Large intestine (tissue), 3 donors: ENCODE results near the gene TLK2. TPM values are rescaled to one million over a fixed set of nuclear protein-coding genes. Genes with fewer than 3 reads are reported as not detected.

Source experiments
- DNase-seq, 2 donors: peaks; one replicate each; pipeline versions ENCODE4 v3.0.0 to v3.0.0-alpha.2; 2013
- H3K27ac ChIP-seq: one replicate; pipeline ENCODE4 v1.5.1; 2013; ENCODE audit warnings: low read length
- H3K27me3 ChIP-seq: 2 replicates; pipeline ENCODE4 v1.6.1; 2013; ENCODE audit warnings: low read length; ENCODE audit not compliant: control insufficient read depth, insufficient read depth
- H3K36me3 ChIP-seq: 2 replicates; pipeline ENCODE4 v1.6.1; 2013; ENCODE audit warnings: low read length; ENCODE audit not compliant: control insufficient read depth, insufficient read depth
- H3K4me1 ChIP-seq: one replicate; pipeline ENCODE4 v1.6.1; 2013; ENCODE audit warnings: low read length; ENCODE audit not compliant: control insufficient read depth, insufficient read depth
- H3K4me3 ChIP-seq: one replicate; pipeline ENCODE4 v1.5.1; 2013; ENCODE audit warnings: low read length
- H3K9me3 ChIP-seq: one replicate; pipeline ENCODE4 v1.6.1; 2013; ENCODE audit warnings: mild to moderate bottlenecking, low read depth, low read length, moderate library complexity; ENCODE audit not compliant: control insufficient read depth
- WGBS: methylation state at CpG from one replicate; pipeline ENCODE4 v1.1.5; 2013; ENCODE audit warnings: low lambda C conversion rate; ENCODE audit not compliant: insufficient coverage; 5-methylcytosine and 5-hydroxymethylcytosine counted together
- polyA plus RNA-seq: library from polyadenylated mRNA; unstranded; fragments of 120-200 nt; gene quantifications from one replicate; pipeline ENCODE4 v1.2.1, GENCODE V29; 2013

TLK2 gene
- polyA plus RNA-seq, 1 donor: 29.8 TPM

DNA sequence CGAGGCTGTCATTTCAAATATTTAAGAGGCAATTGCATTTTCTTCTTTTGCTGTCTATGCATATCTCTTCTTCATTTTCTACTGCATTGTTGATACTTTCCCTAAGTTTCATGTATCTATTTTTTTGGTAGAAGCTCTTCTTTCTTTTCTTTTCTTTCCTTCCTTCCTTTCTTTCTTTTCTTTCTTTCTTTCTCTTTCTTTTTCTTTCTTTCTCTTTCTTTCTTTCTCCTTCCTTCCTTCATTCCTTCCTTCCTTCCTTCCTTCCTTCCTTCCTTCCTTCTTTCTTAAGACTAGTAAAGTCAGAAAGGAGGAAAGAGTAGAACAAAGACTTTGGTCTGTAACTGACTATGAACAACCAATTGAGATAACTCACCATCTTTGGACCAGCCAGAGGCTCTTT is 182.7 kb downstream of the TLK2 start:
- Histone ChIP-seq H3K4me1 (no peaks in the 10 kb centered on the region), H3K9me3 (no peaks in the 10 kb centered on the region), H3K27ac (no peak overlapping the region), H3K4me3 (no peak overlapping the region), H3K27me3 (no peaks in the 10 kb centered on the region), H3K36me3 (no peaks in the 10 kb centered on the region)
- no peak for DNase-seq
- WGBS: 85% methylated on average over 1 of the region's 1 CpG

DNA sequence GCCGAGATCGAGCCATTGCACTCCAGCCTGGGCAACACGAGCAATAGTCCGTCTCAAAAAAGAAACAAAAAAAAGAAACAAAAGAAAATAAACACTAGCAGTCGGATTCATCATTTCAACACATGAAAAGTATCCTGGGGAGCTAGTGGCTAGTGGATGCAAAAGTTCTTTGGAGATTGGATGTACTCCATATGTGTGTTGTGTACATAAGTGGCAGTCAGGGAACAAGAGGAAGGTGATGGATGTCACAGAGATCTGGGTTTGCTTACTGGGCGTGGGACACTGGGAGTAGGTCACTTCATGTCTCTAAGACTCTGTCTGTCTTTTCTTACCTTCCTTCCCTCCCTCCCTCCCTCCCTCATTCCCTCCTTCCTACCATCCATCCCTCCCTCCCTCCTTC is 184.2 kb downstream of the TLK2 start:
- Histone ChIP-seq H3K36me3 (no peaks in the 10 kb centered on the region), H3K4me1 (no peaks in the 10 kb centered on the region), H3K4me3 (no peak overlapping the region), H3K9me3 (no peaks in the 10 kb centered on the region), H3K27ac (no peak overlapping the region), H3K27me3 (no peaks in the 10 kb centered on the region)
- no peak for DNase-seq
- 96% methylated on average over 5 of the region's 6 CpGs for WGBS

Other genes with a start within 250 kb of the TLK2 start
- gene EFCAB3, start 98.3 kb upstream of the TLK2 start, polyA plus RNA-seq: 0.03 TPM
- gene METTL2A, start 54.9 kb upstream of the TLK2 start, polyA plus RNA-seq: 16.1 TPM
- 20.1 TPM for gene MRC2, start 148.8 kb downstream of the TLK2 start, polyA plus RNA-seq